PC-9 (cell line): ENCODE measurements around the gene TNC. TPM values are rescaled to one million over a fixed set of nuclear protein-coding genes. Genes with fewer than 3 reads are reported as not detected.

Experiments
- BruUV-seq: library from RNA; stranded (reverse); fragments of 400-500 nt; replicated peaks from 2 replicates; lab custom pipeline; 2021; lab: Mats Ljungman, UMichigan
- CTCF ChIA-PET: fragments of 300-600 bp; sonication (Branson Sonifier 250); formaldehyde crosslinking; loops from one replicate; lab custom pipeline; 2022; ENCODE audit warnings: antibody characterized with exemption; lab: Charles Lee
- POLR2A ChIA-PET: fragments of 300-600 bp; sonication (Branson Sonifier 250); formaldehyde crosslinking; loops from one replicate; lab custom pipeline; 2022; ENCODE audit warnings: antibody characterized with exemption; ENCODE audit not compliant: unreplicated experiment; lab: Charles Lee
- DNase-seq, 2 experiments: peaks; one replicate each; pipeline versions ENCODE4 v3.0.0 to v3.0.0-alpha.2; 2015 to 2022; ENCODE audit warnings: mixed read lengths in 1 of 2
- H2AFZ ChIP-seq: fragments of 200-600 bp; sonication (generic); 2 replicates; pipeline ENCODE4 v1.8.1; 2017; ENCODE audit warnings: antibody characterized with exemption
- H3F3A ChIP-seq: fragments of 200-600 bp; sonication (generic); 2 replicates; pipeline ENCODE4 v1.8.1; 2017; ENCODE audit warnings: antibody characterized with exemption, mild to moderate bottlenecking, low read depth; ENCODE audit not compliant: insufficient read depth
- H3K27ac ChIP-seq: fragments of 200-600 bp; sonication (generic); 2 replicates; pipeline ENCODE4 v1.6.1; 2016; ENCODE audit warnings: mixed run types
- H3K27me3 ChIP-seq: fragments of 200-600 bp; sonication (generic); 2 replicates; pipeline ENCODE4 v1.6.1; 2016; ENCODE audit warnings: low read depth, mixed run types; ENCODE audit not compliant: insufficient read depth
- H3K36me3 ChIP-seq: fragments of 200-600 bp; sonication (generic); 2 replicates; pipeline ENCODE4 v1.6.1; 2016; ENCODE audit warnings: low read depth, mixed run types
- H3K4me1 ChIP-seq: fragments of 200-600 bp; sonication (generic); replicated peaks from 2 replicates; pipeline ENCODE4 v1.6.1; 2016; ENCODE audit warnings: mixed run types; ENCODE audit not compliant: insufficient read depth
- H3K4me2 ChIP-seq: fragments of 200-600 bp; sonication (generic); 2 replicates; pipeline ENCODE4 v1.6.1; 2017; ENCODE audit warnings: mixed run types
- H3K4me3 ChIP-seq: fragments of 200-600 bp; sonication (generic); 2 replicates; pipeline ENCODE4 v1.6.1; 2016; ENCODE audit warnings: mixed run types
- H3K79me2 ChIP-seq: fragments of 200-600 bp; sonication (generic); 2 replicates; pipeline ENCODE4 v1.6.1; 2017; ENCODE audit warnings: low read depth, mixed run types
- H3K9me2 ChIP-seq: fragments of 200-600 bp; sonication (generic); 2 replicates; pipeline ENCODE4 v1.8.1; 2017; ENCODE audit warnings: mild to moderate bottlenecking; ENCODE audit not compliant: insufficient read depth
- H3K9me3 ChIP-seq: fragments of 200-600 bp; sonication (generic); 2 replicates; pipeline ENCODE4 v1.8.1; 2016; ENCODE audit warnings: low read depth; ENCODE audit not compliant: insufficient read depth
- H4K20me1 ChIP-seq: fragments of 200-600 bp; sonication (generic); 2 replicates; pipeline ENCODE4 v1.8.1; 2017; ENCODE audit not compliant: insufficient read depth
- EZH2 ChIP-seq: fragments of 200-600 bp; sonication (generic); IDR thresholded peaks from 2 replicates; pipeline ENCODE4 v1.8.0; 2017; ENCODE audit warnings: antibody characterized with exemption, low read depth
- intact Hi-C: fragments of 100-400 bp; cut with micrococcal nuclease; formaldehyde crosslinking; loops from one replicate; pipeline ENCODE4 v1.10.0; 2022; ENCODE audit not compliant: unreplicated experiment
- total RNA-seq: library from RNA; stranded (reverse); gene quantifications from 2 replicates; pipeline ENCODE4 v1.2.3, GENCODE V29; 2021
- TF ChIP-seq, protein P1 (sequence below): fragments of 200-600 bp; sonication (generic); conservative IDR thresholded peaks from 2 replicates; pipeline ENCODE4 v1.6.1; 2017; ENCODE audit warnings: mixed run types, antibody characterized with exemption, mild to moderate bottlenecking, moderate library complexity

TNC gene
- total RNA-seq, 1 experiment from 2014 or later = 1.1 TPM

DNA sequence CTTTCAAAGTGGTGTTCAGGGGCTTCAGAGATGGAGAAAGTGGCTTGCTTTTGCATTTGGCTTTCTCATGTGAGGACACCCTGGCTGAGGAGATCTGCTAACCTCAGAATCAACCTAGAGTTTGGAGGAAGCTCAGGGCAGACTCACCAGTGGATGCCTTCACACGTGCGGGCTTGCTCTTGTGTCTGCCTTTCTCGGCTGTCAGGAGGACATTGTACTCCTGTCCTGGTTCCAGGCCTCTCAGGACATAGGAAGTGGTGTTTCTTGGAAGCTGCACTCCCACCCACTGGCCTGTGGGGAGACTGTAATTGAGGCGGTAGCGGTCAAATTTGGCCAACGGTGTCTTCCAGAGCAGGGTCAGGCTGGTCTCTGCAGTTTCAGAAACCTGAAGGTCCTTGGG, 44.5 kb downstream of the TNC start:
- Histone ChIP-seq H4K20me1 (no peaks in the 10 kb centered on the region), H3K4me3 (no peak overlapping the region), H3K79me2 (no peaks in the 10 kb centered on the region), H3K27ac (no peak overlapping the region), H3K4me2 (no peak overlapping the region), H3K36me3 (no peaks in the 10 kb centered on the region), H2AFZ (no peak overlapping the region), H3K4me1 (no peaks in the 10 kb centered on the region), H3K9me2 (no peaks in the 10 kb centered on the region), H3K9me3 (no peaks in the 10 kb centered on the region), H3F3A (no peaks in the 10 kb centered on the region), H3K27me3 (no peaks in the 10 kb centered on the region)
- CTCF ChIA-PET = no interaction called here
- intact Hi-C loops = no loop called here
- no TSS peak for BruUV-seq
- DNase-seq = no peak
- TF ChIP-seq, protein P1, sequence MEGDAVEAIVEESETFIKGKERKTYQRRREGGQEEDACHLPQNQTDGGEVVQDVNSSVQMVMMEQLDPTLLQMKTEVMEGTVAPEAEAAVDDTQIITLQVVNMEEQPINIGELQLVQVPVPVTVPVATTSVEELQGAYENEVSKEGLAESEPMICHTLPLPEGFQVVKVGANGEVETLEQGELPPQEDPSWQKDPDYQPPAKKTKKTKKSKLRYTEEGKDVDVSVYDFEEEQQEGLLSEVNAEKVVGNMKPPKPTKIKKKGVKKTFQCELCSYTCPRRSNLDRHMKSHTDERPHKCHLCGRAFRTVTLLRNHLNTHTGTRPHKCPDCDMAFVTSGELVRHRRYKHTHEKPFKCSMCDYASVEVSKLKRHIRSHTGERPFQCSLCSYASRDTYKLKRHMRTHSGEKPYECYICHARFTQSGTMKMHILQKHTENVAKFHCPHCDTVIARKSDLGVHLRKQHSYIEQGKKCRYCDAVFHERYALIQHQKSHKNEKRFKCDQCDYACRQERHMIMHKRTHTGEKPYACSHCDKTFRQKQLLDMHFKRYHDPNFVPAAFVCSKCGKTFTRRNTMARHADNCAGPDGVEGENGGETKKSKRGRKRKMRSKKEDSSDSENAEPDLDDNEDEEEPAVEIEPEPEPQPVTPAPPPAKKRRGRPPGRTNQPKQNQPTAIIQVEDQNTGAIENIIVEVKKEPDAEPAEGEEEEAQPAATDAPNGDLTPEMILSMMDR = no peak
- no peak for TF ChIP-seq EZH2
- POLR2A ChIA-PET = no interaction called here

DNA sequence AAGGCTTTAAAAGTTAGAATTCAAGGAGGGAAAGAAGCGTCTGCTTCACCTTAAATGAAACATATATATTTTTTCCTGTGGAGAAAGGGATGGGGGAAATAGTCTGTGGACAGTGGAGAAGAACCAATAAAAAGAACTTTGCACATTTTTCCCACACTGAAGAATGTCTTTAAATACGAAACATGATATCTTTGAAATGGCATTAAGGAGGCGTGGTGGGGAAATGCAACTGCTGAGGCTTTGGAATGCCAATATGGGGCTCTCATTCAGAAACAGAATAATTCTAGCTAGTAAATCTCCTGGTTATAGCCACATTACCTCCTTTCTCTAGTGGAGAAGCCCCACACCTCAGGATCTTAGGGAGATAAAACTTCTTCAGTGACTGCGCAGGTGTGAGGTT, 46.8 kb downstream of the TNC start:
- H3K27me3 ChIP-seq = no peaks in the 10 kb centered on the region
- peak in 1 of 2 experiments; percentile 4 for DNase-seq
- H3K79me2 ChIP-seq = no peaks in the 10 kb centered on the region
- TF ChIP-seq, protein P1 = no peak
- no peak for TF ChIP-seq EZH2
- intact Hi-C loops = no loop called here
- H3K4me1 ChIP-seq = no peaks in the 10 kb centered on the region
- POLR2A ChIA-PET = interaction anchor here (0.5 kb wide), 1 partner anchor 396 kb away, joined by 12 read pairs; no protein-coding TSS in a partner anchor
- no TSS peak for BruUV-seq
- H3K36me3 ChIP-seq = no peaks in the 10 kb centered on the region
- no peaks in the 10 kb centered on the region for H3K9me2 ChIP-seq
- H3K9me3 ChIP-seq = no peaks in the 10 kb centered on the region
- no peak overlapping the region for H3K4me3 ChIP-seq
- H3K27ac ChIP-seq = no peak overlapping the region
- CTCF ChIA-PET = no interaction called here
- no peaks in the 10 kb centered on the region for H3F3A ChIP-seq
- no peak overlapping the region for H3K4me2 ChIP-seq
- no peaks in the 10 kb centered on the region for H4K20me1 ChIP-seq
- H2AFZ ChIP-seq = no peak overlapping the region

DNA sequence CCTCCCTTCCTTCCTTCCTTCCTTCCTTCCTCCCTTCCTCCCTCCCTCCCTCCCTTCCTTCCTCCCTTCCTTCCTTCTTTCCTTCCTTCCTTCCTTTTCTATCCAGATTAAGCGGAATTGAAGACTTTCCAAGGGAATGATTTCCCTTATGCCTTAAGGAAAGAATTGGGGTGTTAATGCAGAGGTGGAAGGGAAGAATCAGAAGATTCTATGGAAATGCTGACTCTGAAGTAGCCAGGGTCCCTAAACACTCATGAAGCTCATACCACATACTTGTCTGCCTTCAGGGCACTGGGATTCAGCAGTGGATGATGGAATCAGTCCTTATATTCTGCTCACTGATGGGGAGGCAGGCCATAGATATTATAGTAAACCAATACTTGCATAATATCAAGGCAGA, 48.2 kb downstream of the TNC start:
- H3F3A ChIP-seq = no peaks in the 10 kb centered on the region
- TF ChIP-seq EZH2 = no peak
- TF ChIP-seq, protein P1 = no peak
- intact Hi-C loops = no loop called here

More for the DNA sequence above, 48.2 kb downstream of the TNC start:
- Histone ChIP-seq H2AFZ (no peak overlapping the region), H3K4me3 (no peak overlapping the region), H4K20me1 (no peaks in the 10 kb centered on the region), H3K27me3 (no peaks in the 10 kb centered on the region), H3K9me2 (no peaks in the 10 kb centered on the region), H3K9me3 (no peaks in the 10 kb centered on the region), H3K36me3 (no peaks in the 10 kb centered on the region), H3K4me2 (no peak overlapping the region), H3K79me2 (no peaks in the 10 kb centered on the region), H3K4me1 (no peaks in the 10 kb centered on the region), H3K27ac (no peak overlapping the region)
- ChIA-PET POLR2A (no interaction called here), CTCF (no interaction called here)
- no TSS peak for BruUV-seq
- DNase-seq = no peak
